Measurements from ENCODE around the gene TAF6.
A peak's percentile ranks its signal among the peaks of the same experiment; 100 is the strongest.

The TAF6 gene

GRCh38 chr7:100085515-100085914 is 33.6 kb downstream of the TAF6 start:
- TF ChIP-seq CTCF (conservative IDR thresholded peaks at IDR 0.05; ENCODE audit: low read length) = no peak
- no peak for DNase-seq (ENCODE audit: low read depth)

GRCh38 chr7:100082978-100083377 is 36.2 kb downstream of the TAF6 start:
- TF ChIP-seq CTCF (conservative IDR thresholded peaks at IDR 0.05; ENCODE audit: low read length) = no peak
- no peak for DNase-seq (ENCODE audit: low read depth)
- H3K4me3 ChIP-seq (ENCODE audit: low read length) = no peak overlapping the region

More at GRCh38 chr7:100085515-100085914, 33.6 kb downstream of the TAF6 start:
- no peak overlapping the region for H3K4me3 ChIP-seq (ENCODE audit: low read length)

- peak; percentile 69 for TF ChIP-seq CTCF (conservative IDR thresholded peaks at IDR 0.05; ENCODE audit: low read length)
- peak within 1 kb of the TSS; percentile 94 for H3K4me3 ChIP-seq (ENCODE audit: low read length)
- DNase-seq (ENCODE audit: low read depth) = peak; percentile 99
Measured at GRCh38 chr7:100081535-100082102, 37.5 kb downstream of the TAF6 start, which contains the start of gene ZNF3. TSS of gene ZNF3 (minus strand) at chr7:100081723. CDS start at chr7:100077357, 4,366 bp downstream.

GRCh38 chr7:100080907-100081534 is 38.1 kb downstream of the TAF6 start:
- TF ChIP-seq CTCF (conservative IDR thresholded peaks at IDR 0.05; ENCODE audit: low read length) = no peak
- H3K4me3 ChIP-seq (ENCODE audit: low read length) = peak overlapping the region; percentile 94
- peak; percentile 8 for DNase-seq (ENCODE audit: low read depth)

- no peak for TF ChIP-seq CTCF (conservative IDR thresholded peaks at IDR 0.05; ENCODE audit: low read length)
- H3K4me3 ChIP-seq (ENCODE audit: low read length) = no peak overlapping the region
- DNase-seq (ENCODE audit: low read depth) = no peak
Measured at GRCh38 chr7:100079024-100079560, 40.1 kb downstream of the TAF6 start.

GRCh38 chr7:100077205-100077604 is 42.0 kb downstream of the TAF6 start:
- no peak overlapping the region for H3K4me3 ChIP-seq (ENCODE audit: low read length)
- no peak for DNase-seq (ENCODE audit: low read depth)
- no peak for TF ChIP-seq CTCF (conservative IDR thresholded peaks at IDR 0.05; ENCODE audit: low read length)

GRCh38 chr7:100075418-100075817 is 43.7 kb downstream of the TAF6 start:
- no peak overlapping the region for H3K4me3 ChIP-seq (ENCODE audit: low read length)

More at GRCh38 chr7:100075418-100075817, 43.7 kb downstream of the TAF6 start:
- no peak for DNase-seq (ENCODE audit: low read depth)
- no peak for TF ChIP-seq CTCF (conservative IDR thresholded peaks at IDR 0.05; ENCODE audit: low read length)
